Lower lobe of right lung (tissue), 2 donors: ENCODE measurements around the gene ECSIT. TPM values are rescaled to one million over a fixed set of nuclear protein-coding genes. Genes with fewer than 3 reads are reported as not detected.

Experiments used
- ATAC-seq, 2 donors: fragments of 200-7000 bp; cut with Tn5 transposase; one replicate each; pipeline ENCODE4 v1.9.1; 2020 to 2022; ENCODE audit warnings: mild to moderate bottlenecking in 2 of 2, moderate library complexity in 2 of 2
- DNase-seq: peaks from one replicate; pipeline ENCODE4 v3.0.0-alpha.2; 2020
- H3K27ac ChIP-seq: fragments of 200-600 bp; one replicate; pipeline ENCODE4 v1.8.0; 2022
- H3K27me3 ChIP-seq: fragments of 200-600 bp; one replicate; pipeline ENCODE4 v1.8.0; 2022; ENCODE audit warnings: low read depth
- H3K36me3 ChIP-seq: fragments of 200-600 bp; one replicate; pipeline ENCODE4 v1.8.0; 2022; ENCODE audit warnings: mild to moderate bottlenecking
- H3K4me1 ChIP-seq: fragments of 200-600 bp; one replicate; pipeline ENCODE4 v1.8.0; 2022
- H3K4me3 ChIP-seq: fragments of 200-600 bp; one replicate; pipeline ENCODE4 v1.8.0; 2022; ENCODE audit warnings: mild to moderate bottlenecking
- H3K9me3 ChIP-seq: fragments of 200-600 bp; one replicate; pipeline ENCODE4 v1.8.0; 2022
- CTCF ChIP-seq: fragments of 200-600 bp; IDR thresholded peaks from one replicate; pipeline ENCODE4 v1.8.0; 2022; ENCODE audit warnings: antibody characterized with exemption, mild to moderate bottlenecking
- intact Hi-C: fragments of 100-400 bp; cut with DNase I; formaldehyde crosslinking; loops from one replicate; pipeline ENCODE4 v1.11.0; 2022
- total RNA-seq: library from RNA; stranded (reverse); fragmentation: NEBNext Ultra II Directional; extraction: Animal tissue kit (Norgen Biotek cat#: 25700); gene quantifications from one replicate; pipeline ENCODE4 v1.2.1, GENCODE V29; 2021
- donor health status: DM: no; HTN: yes; CAD: no; lungs with severe emphysema.

Gene ECSIT
- total RNA-seq, 1 donor from 2014 or later = 38.7 TPM

GRCh38 chr19:11507370-11508078 is 21.4 kb downstream of the ECSIT start:
- H3K4me1 ChIP-seq = peaks cover 9% of the 10 kb centered on the region
- ATAC-seq = no peak
- intact Hi-C loops = no loop called here

GRCh38 chr19:11506967-11507366 is 22.0 kb downstream of the ECSIT start:
- no peak for TF ChIP-seq CTCF
- Histone ChIP-seq H3K9me3 (no peaks in the 10 kb centered on the region), H3K4me3 (no peak overlapping the region), H3K27me3 (no peaks in the 10 kb centered on the region), H3K36me3 (peaks cover 11% of the 10 kb centered on the region), H3K4me1 (peaks cover 9% of the 10 kb centered on the region), H3K27ac (no peak overlapping the region)
- ATAC-seq (no peak), DNase-seq (no peak)
- intact Hi-C loops = no loop called here

More at GRCh38 chr19:11507370-11508078, 21.4 kb downstream of the ECSIT start:
- DNase-seq = no peak
- Histone ChIP-seq H3K36me3 (peaks cover 17% of the 10 kb centered on the region), H3K4me3 (no peak overlapping the region), H3K27me3 (no peaks in the 10 kb centered on the region), H3K27ac (no peak overlapping the region), H3K9me3 (no peaks in the 10 kb centered on the region)
- no peak for TF ChIP-seq CTCF

GRCh38 chr19:11506101-11506555 is 22.8 kb downstream of the ECSIT start:
- intact Hi-C loops = no loop called here
- TF ChIP-seq CTCF = no peak
- peak overlapping the region; percentile 91 for H3K4me3 ChIP-seq
- no peaks in the 10 kb centered on the region for H3K9me3 ChIP-seq
- peaks cover 3% of the 10 kb centered on the region for H3K36me3 ChIP-seq
- H3K4me1 ChIP-seq = peaks cover 9% of the 10 kb centered on the region
- no peaks in the 10 kb centered on the region for H3K27me3 ChIP-seq
- H3K27ac ChIP-seq = peak overlapping the region; percentile 96
- ATAC-seq (peak; percentile 26 to 36), DNase-seq (no peak)

- no peaks in the 10 kb centered on the region for H3K36me3 ChIP-seq
- H3K27ac ChIP-seq = peak within 1 kb of the TSS; percentile 96
- H3K9me3 ChIP-seq = no peaks in the 10 kb centered on the region
- TF ChIP-seq CTCF = no peak
- peak; percentile 94 for DNase-seq
- H3K27me3 ChIP-seq = no peaks in the 10 kb centered on the region
- H3K4me1 ChIP-seq = peaks cover 9% of the 10 kb centered on the region
- peak; percentile 93 for ATAC-seq
- peak within 1 kb of the TSS; percentile 91 for H3K4me3 ChIP-seq
- intact Hi-C loops = no loop called here
Measured at GRCh38 chr19:11505504-11506100, 23.3 kb downstream of the ECSIT start, which contains the start of gene ZNF653. ZNF653 (minus strand) TSS chr19:11505839; CDS start chr19:11505786, 53 bp downstream.

GRCh38 chr19:11505032-11505503 is 23.9 kb downstream of the ECSIT start:
- peak overlapping the region; percentile 96 for H3K27ac ChIP-seq
- intact Hi-C loops = no loop called here
- no peaks in the 10 kb centered on the region for H3K27me3 ChIP-seq
- no peaks in the 10 kb centered on the region for H3K36me3 ChIP-seq
- peaks cover 9% of the 10 kb centered on the region for H3K4me1 ChIP-seq
- peak overlapping the region; percentile 91 for H3K4me3 ChIP-seq
- peak; percentile 98 for DNase-seq
- no peak for TF ChIP-seq CTCF
- no peaks in the 10 kb centered on the region for H3K9me3 ChIP-seq
- peak; percentile 97 for ATAC-seq
